Activated CD8-positive, alpha-beta T cell treated with anti-CD3 and anti-CD28 coated beads for 36 hours (primary cell): ENCODE results near the gene LGI1. TPM values are rescaled to one million over a fixed set of nuclear protein-coding genes. Genes with fewer than 3 reads are reported as not detected.

ENCODE experiments used
- ATAC-seq: fragments of 200-7000 bp; cut with Tn5 transposase; one replicate; pipeline ENCODE4 v1.10.0; 2021; ENCODE audit warnings: mild to moderate bottlenecking, moderate library complexity
- CTCF ChIA-PET: fragments of 350-600 bp; sonication (Branson Sonifier 250); formaldehyde crosslinking; loops from one replicate; lab custom pipeline; 2021; ENCODE audit warnings: antibody characterized with exemption; lab: Charles Lee
- POLR2A ChIA-PET: fragments of 350-600 bp; sonication (Branson Sonifier 250); formaldehyde crosslinking; loops from one replicate; lab custom pipeline; 2021; ENCODE audit warnings: antibody characterized with exemption; lab: Charles Lee
- DNase-seq: peaks from one replicate; pipeline ENCODE4 v3.0.0-alpha.2; 2020
- H3K27ac Mint-ChIP-seq: one replicate; pipeline ENCODE4 v1.8.0; 2021; ENCODE audit warnings: mild to moderate bottlenecking, mixed read lengths
- H3K27me3 Mint-ChIP-seq: one replicate; pipeline ENCODE4 v1.8.0; 2021; ENCODE audit warnings: mixed read lengths
- H3K36me3 Mint-ChIP-seq: one replicate; pipeline ENCODE4 v1.8.0; 2021; ENCODE audit warnings: low read depth, mixed read lengths
- H3K4me1 Mint-ChIP-seq: one replicate; pipeline ENCODE4 v1.8.0; 2021; ENCODE audit warnings: low read depth, mixed read lengths
- H3K4me3 Mint-ChIP-seq: one replicate; pipeline ENCODE4 v1.8.0; 2021; ENCODE audit warnings: mild to moderate bottlenecking, moderate library complexity, mixed read lengths
- H3K9me3 Mint-ChIP-seq: one replicate; pipeline ENCODE4 v1.8.0; 2021; ENCODE audit warnings: mixed read lengths
- intact Hi-C: fragments of 100-400 bp; cut with micrococcal nuclease; formaldehyde crosslinking; loops from one replicate; pipeline ENCODE4 v1.10.0; 2022
- total RNA-seq, 2 experiments: library from RNA; stranded (reverse); gene quantifications; one replicate each; pipeline ENCODE4 v1.2.3, GENCODE V29; 2021
- TF ChIP-seq, protein P1 (sequence below): fragments of 200-600 bp; IDR thresholded peaks from one replicate; pipeline ENCODE4 v1.8.0; 2022; ENCODE audit warnings: antibody characterized with exemption, mild to moderate bottlenecking

Gene LGI1
- total RNA-seq, 2 experiments from 2014 or later, result not detected

DNA sequence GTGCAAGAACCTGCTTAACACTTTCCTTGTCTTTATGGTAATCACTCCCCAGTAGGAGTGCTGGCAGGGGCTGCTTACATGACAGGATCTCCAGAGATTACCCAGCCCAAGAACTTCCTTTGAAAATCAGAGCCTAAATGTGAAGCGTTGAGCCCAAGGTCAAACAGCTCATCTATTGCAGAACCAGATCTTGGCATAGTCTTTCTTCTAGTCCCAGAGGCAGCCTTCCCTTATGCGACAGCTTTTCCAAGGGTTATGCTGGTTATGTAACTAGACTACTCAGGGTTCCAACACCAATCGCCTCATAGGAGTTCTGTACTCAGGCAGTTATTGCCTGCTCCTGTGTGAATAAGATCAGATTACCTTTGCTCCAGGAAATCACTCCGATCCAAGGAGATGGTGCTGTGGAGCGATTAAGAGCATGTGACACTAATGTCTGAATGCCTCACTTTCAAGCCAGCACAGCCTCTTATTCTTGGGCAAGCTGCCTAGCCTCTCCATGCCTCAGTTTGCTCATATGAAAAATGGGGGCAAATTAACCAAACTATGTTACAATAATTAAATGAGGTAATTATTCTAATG, 8.4 kb upstream of the LGI1 start:
- CTCF ChIA-PET, result interaction anchor here (0.6 kb wide), 1 partner anchor 66 kb away, joined by 3 read pairs; no protein-coding TSS in a partner anchor
- Mint-ChIP-seq H3K4me3 (no peak overlapping the region), H3K36me3 (no peaks in the 10 kb centered on the region), H3K9me3 (no peaks in the 10 kb centered on the region), H3K27ac (no peak overlapping the region), H3K4me1 (no peaks in the 10 kb centered on the region), H3K27me3 (peaks cover 10% of the 10 kb centered on the region)
- POLR2A ChIA-PET, result no interaction called here
- no peak for DNase-seq
- TF ChIP-seq, protein P1, sequence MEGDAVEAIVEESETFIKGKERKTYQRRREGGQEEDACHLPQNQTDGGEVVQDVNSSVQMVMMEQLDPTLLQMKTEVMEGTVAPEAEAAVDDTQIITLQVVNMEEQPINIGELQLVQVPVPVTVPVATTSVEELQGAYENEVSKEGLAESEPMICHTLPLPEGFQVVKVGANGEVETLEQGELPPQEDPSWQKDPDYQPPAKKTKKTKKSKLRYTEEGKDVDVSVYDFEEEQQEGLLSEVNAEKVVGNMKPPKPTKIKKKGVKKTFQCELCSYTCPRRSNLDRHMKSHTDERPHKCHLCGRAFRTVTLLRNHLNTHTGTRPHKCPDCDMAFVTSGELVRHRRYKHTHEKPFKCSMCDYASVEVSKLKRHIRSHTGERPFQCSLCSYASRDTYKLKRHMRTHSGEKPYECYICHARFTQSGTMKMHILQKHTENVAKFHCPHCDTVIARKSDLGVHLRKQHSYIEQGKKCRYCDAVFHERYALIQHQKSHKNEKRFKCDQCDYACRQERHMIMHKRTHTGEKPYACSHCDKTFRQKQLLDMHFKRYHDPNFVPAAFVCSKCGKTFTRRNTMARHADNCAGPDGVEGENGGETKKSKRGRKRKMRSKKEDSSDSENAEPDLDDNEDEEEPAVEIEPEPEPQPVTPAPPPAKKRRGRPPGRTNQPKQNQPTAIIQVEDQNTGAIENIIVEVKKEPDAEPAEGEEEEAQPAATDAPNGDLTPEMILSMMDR, result no peak
- intact Hi-C loops, result no loop called here
- no peak for ATAC-seq

DNA sequence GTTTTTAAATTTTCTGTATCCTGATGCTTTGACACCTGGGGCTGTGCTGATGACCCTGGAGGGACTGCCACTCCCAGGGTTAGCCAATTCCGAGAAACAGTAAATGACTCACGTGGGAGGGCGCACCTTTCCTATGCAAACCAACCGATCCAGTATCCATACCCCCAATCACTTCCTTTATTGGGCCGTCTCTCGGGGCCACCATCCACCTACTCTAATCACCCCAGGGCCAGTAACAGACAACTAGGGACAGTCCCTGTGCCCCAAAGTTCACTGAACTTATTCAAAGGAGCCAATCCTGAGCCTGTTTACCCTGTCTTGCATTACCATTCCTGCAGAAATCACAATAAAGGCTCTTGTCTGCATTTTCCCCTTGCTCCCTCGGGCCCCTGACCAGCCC, 6.6 kb upstream of the LGI1 start:
- H3K27ac Mint-ChIP-seq, result no peak overlapping the region
- POLR2A ChIA-PET, result no interaction called here
- DNase-seq (no peak), ATAC-seq (no peak)
- TF ChIP-seq, protein P1, result no peak
- CTCF ChIA-PET, result no interaction called here
- peaks cover 11% of the 10 kb centered on the region for H3K27me3 Mint-ChIP-seq
- H3K36me3 Mint-ChIP-seq, result no peaks in the 10 kb centered on the region
- H3K9me3 Mint-ChIP-seq, result no peaks in the 10 kb centered on the region
- H3K4me3 Mint-ChIP-seq, result no peak overlapping the region
- intact Hi-C loops, result no loop called here
- H3K4me1 Mint-ChIP-seq, result peaks cover 2% of the 10 kb centered on the region

DNA sequence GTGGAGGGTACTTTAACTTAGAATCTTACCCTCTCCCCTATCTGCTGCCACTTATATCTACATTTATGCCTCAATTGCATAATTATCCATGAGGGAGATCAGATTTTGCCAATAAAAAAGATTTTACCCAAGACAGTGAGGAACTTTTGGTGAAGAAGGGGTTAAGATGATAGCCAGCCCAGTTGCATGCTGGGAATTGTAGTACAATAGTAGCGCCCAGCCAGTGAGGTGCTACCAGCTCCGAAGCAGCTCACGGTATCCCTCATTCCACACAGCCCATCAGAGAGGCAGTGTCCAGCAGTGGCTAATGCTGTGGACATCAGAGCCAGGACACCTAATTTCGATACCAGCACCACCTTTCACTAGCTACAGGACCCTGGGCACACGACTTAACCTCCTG, 5.9 kb upstream of the LGI1 start:
- DNase-seq (peak; percentile 3), ATAC-seq (no peak)
- no peak overlapping the region for H3K27ac Mint-ChIP-seq
- ChIA-PET CTCF (no interaction called here), POLR2A (interaction anchor here (0.9 kb wide), 1 partner anchor 58 kb away, joined by 3 read pairs; no protein-coding TSS in a partner anchor)
- H3K9me3 Mint-ChIP-seq, result no peaks in the 10 kb centered on the region
- intact Hi-C loops, result no loop called here
- TF ChIP-seq, protein P1, result no peak
- H3K36me3 Mint-ChIP-seq, result no peaks in the 10 kb centered on the region
- H3K4me1 Mint-ChIP-seq, result peaks cover 2% of the 10 kb centered on the region
- peaks cover 14% of the 10 kb centered on the region for H3K27me3 Mint-ChIP-seq
- no peak overlapping the region for H3K4me3 Mint-ChIP-seq

DNA sequence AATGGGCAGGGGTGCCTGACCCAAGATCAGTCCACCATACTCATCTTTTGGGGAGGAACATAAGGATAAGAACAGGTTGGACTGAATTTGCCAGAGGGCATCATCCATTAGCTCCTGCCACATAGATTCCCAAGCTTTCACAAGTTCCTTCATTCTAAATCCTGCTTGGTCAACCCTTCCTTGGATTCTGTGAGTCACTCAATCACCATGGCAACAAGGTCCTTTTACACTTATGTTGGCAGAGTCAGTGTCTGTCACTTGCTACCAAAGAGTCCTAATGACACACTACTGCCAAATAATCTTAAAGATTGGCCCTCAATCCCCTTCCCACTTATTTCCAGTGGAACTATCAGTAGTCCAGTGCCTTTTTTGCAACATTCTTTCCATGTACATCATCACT, 5.0 kb upstream of the LGI1 start:
- peaks cover 19% of the 10 kb centered on the region for H3K27me3 Mint-ChIP-seq
- ATAC-seq (no peak), DNase-seq (no peak)
- intact Hi-C loops, result no loop called here
- CTCF ChIA-PET, result no interaction called here
- no peak overlapping the region for H3K27ac Mint-ChIP-seq
- TF ChIP-seq, protein P1, result no peak
- no peaks in the 10 kb centered on the region for H3K9me3 Mint-ChIP-seq
- peaks cover 3% of the 10 kb centered on the region for H3K4me1 Mint-ChIP-seq
- H3K36me3 Mint-ChIP-seq, result no peaks in the 10 kb centered on the region
- no peak overlapping the region for H3K4me3 Mint-ChIP-seq
- POLR2A ChIA-PET, result no interaction called here

DNA sequence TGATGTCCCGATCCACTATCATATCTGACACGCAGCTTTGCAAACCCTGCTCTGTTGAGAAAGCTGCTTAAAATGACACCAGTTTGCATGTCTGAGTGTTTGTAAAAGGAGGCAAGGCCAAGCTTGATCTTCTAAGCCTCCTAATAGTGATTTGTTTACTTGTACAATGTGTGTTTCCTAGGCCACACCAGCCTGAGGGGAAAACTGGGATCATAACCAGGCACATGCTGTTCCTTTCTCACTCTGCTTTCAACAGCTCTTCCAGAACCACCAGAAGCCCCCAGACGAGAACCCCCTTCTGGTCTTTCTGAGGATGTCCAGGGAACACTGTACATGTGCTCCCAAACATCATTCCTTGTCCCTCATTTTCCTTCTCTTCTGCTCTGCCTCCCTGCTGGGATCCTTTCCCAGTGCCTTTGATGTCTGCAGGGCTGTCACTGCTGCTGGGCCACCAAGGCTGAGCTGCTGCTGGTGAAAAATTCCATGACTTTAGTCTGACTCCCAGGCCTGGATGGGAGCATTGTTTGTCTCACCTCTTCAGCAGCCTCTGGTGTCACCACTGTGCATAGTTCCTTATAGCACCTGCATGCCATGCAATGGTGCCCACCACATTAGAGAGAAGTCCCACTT, 4.0 kb upstream of the LGI1 start:
- H3K4me3 Mint-ChIP-seq, result no peak overlapping the region
- ChIA-PET POLR2A (no interaction called here), CTCF (no interaction called here)
- no peaks in the 10 kb centered on the region for H3K9me3 Mint-ChIP-seq
- H3K36me3 Mint-ChIP-seq, result no peaks in the 10 kb centered on the region
- ATAC-seq (no peak), DNase-seq (no peak)
- no peak overlapping the region for H3K27ac Mint-ChIP-seq
- TF ChIP-seq, protein P1, result no peak
- H3K27me3 Mint-ChIP-seq, result peaks cover 28% of the 10 kb centered on the region
- peaks cover 6% of the 10 kb centered on the region for H3K4me1 Mint-ChIP-seq
- intact Hi-C loops, result no loop called here
